ENCODE results near the gene RASGEF1B.

The RASGEF1B gene

GRCh38 chr4:81509822-81510221, 38.1 kb upstream of the RASGEF1B start:
- 84% methylated on average over 4 of the region's 7 CpGs for WGBS
- H3K4me3 ChIP-seq (ENCODE audit: insufficient read depth in 1 of 2, low read depth in 1 of 2, low read length in 2 of 2) = no peak overlapping the region

GRCh38 chr4:81509191-81509590, 37.5 kb upstream of the RASGEF1B start:
- H2BK5ac ChIP-seq (ENCODE audit: low read depth, low read length, poor library complexity, severe bottlenecking) = no peak overlapping the region
- no peak overlapping the region for H2BK120ac ChIP-seq (ENCODE audit: low read depth, low read length)
- H2BK12ac ChIP-seq (ENCODE audit: low read length in 2 of 2) = no peak overlapping the region
- no peak overlapping the region for H4K91ac ChIP-seq (ENCODE audit: low read length)
- H3K18ac ChIP-seq (ENCODE audit: low read depth in 1 of 2, low read length in 2 of 2) = no peak overlapping the region
- H3K4ac ChIP-seq (ENCODE audit: low read depth in 1 of 2, low read length in 2 of 2) = no peak overlapping the region
- H3K4me1 ChIP-seq (ENCODE audit: control insufficient read depth, insufficient read depth, low read depth, low read length) = no peaks in the 10 kb centered on the region
- H3K27ac ChIP-seq (ENCODE audit: low read length, poor library complexity, severe bottlenecking) = no peak overlapping the region
- H4K8ac ChIP-seq (ENCODE audit: low read length) = no peak overlapping the region
- no peak overlapping the region for H2BK15ac ChIP-seq (ENCODE audit: low read depth, poor library complexity, severe bottlenecking)
- H3K36me3 ChIP-seq (ENCODE audit: control insufficient read depth in 1 of 2, insufficient read depth in 2 of 2, low read depth in 1 of 2, low read length in 2 of 2) = no peaks in the 10 kb centered on the region
- DNase-seq = no peak
- 100% methylated on average over 2 of the region's 3 CpGs for WGBS
- no peak overlapping the region for H2AFZ ChIP-seq (ENCODE audit: low read depth, low read length)
- H3K27me3 ChIP-seq (ENCODE audit: control insufficient read depth in 1 of 2, insufficient read depth in 1 of 2, low read length in 2 of 2) = no peaks in the 10 kb centered on the region
- no peak overlapping the region for H3K14ac ChIP-seq (ENCODE audit: low read length in 2 of 2)
- H3K9me3 ChIP-seq (ENCODE audit: control insufficient read depth, low read length) = no peaks in the 10 kb centered on the region
- H3K23ac ChIP-seq (ENCODE audit: low read length in 2 of 2) = no peak overlapping the region
- H2AK5ac ChIP-seq (ENCODE audit: low read length, severe bottlenecking) = no peak overlapping the region
- H3K4me2 ChIP-seq (ENCODE audit: low read length, poor library complexity, severe bottlenecking) = no peak overlapping the region
- H3K4me3 ChIP-seq (ENCODE audit: insufficient read depth in 1 of 2, low read depth in 1 of 2, low read length in 2 of 2) = no peak overlapping the region
- no peak overlapping the region for H3K9ac ChIP-seq (ENCODE audit: low read length)
- H3K79me1 ChIP-seq (replicated peaks; ENCODE audit: low read length, poor library complexity, severe bottlenecking) = no peaks in the 10 kb centered on the region

More at GRCh38 chr4:81509822-81510221, 38.1 kb upstream of the RASGEF1B start:
- Histone ChIP-seq H3K9ac (ENCODE audit: low read length) (no peak overlapping the region), H4K91ac (ENCODE audit: low read length) (no peak overlapping the region), H2AFZ (ENCODE audit: low read depth, low read length) (no peak overlapping the region), H3K4me2 (ENCODE audit: low read length, poor library complexity, severe bottlenecking) (no peak overlapping the region), H3K18ac (ENCODE audit: low read depth in 1 of 2, low read length in 2 of 2) (no peak overlapping the region), H2BK15ac (ENCODE audit: low read depth, poor library complexity, severe bottlenecking) (no peak overlapping the region), H2BK12ac (ENCODE audit: low read length in 2 of 2) (no peak overlapping the region), H3K9me3 (ENCODE audit: control insufficient read depth, low read length) (no peaks in the 10 kb centered on the region), H3K14ac (ENCODE audit: low read length in 2 of 2) (no peak overlapping the region), H3K4ac (ENCODE audit: low read depth in 1 of 2, low read length in 2 of 2) (no peak overlapping the region), H4K8ac (ENCODE audit: low read length) (no peak overlapping the region), H3K79me1 (replicated peaks; ENCODE audit: low read length, poor library complexity, severe bottlenecking) (no peaks in the 10 kb centered on the region), H2BK5ac (ENCODE audit: low read depth, low read length, poor library complexity, severe bottlenecking) (no peak overlapping the region), H3K4me1 (ENCODE audit: control insufficient read depth, insufficient read depth, low read depth, low read length) (no peaks in the 10 kb centered on the region), H3K36me3 (ENCODE audit: control insufficient read depth in 1 of 2, insufficient read depth in 2 of 2, low read depth in 1 of 2, low read length in 2 of 2) (no peaks in the 10 kb centered on the region), H3K27me3 (ENCODE audit: control insufficient read depth in 1 of 2, insufficient read depth in 1 of 2, low read length in 2 of 2) (no peaks in the 10 kb centered on the region), H2BK120ac (ENCODE audit: low read depth, low read length) (no peak overlapping the region), H3K27ac (ENCODE audit: low read length, poor library complexity, severe bottlenecking) (no peak overlapping the region), H3K23ac (ENCODE audit: low read length in 2 of 2) (no peak overlapping the region), H2AK5ac (ENCODE audit: low read length, severe bottlenecking) (no peak overlapping the region)
- no peak for DNase-seq

- no peak overlapping the region for H3K18ac ChIP-seq (ENCODE audit: low read depth in 1 of 2, low read length in 2 of 2)
- H2AFZ ChIP-seq (ENCODE audit: low read depth, low read length) = no peak overlapping the region
- H2BK120ac ChIP-seq (ENCODE audit: low read depth, low read length) = no peak overlapping the region
- no peak overlapping the region for H3K9ac ChIP-seq (ENCODE audit: low read length)
- H3K4me1 ChIP-seq (ENCODE audit: control insufficient read depth, insufficient read depth, low read depth, low read length) = no peaks in the 10 kb centered on the region
- H3K27ac ChIP-seq (ENCODE audit: low read length, poor library complexity, severe bottlenecking) = no peak overlapping the region
- no peak overlapping the region for H4K8ac ChIP-seq (ENCODE audit: low read length)
- H3K14ac ChIP-seq (ENCODE audit: low read length in 2 of 2) = no peak overlapping the region
- no peak overlapping the region for H3K4ac ChIP-seq (ENCODE audit: low read depth in 1 of 2, low read length in 2 of 2)
- no peak overlapping the region for H4K91ac ChIP-seq (ENCODE audit: low read length)
- no peak overlapping the region for H2BK5ac ChIP-seq (ENCODE audit: low read depth, low read length, poor library complexity, severe bottlenecking)
- H2BK12ac ChIP-seq (ENCODE audit: low read length in 2 of 2) = no peak overlapping the region
- no peaks in the 10 kb centered on the region for H3K79me1 ChIP-seq (replicated peaks; ENCODE audit: low read length, poor library complexity, severe bottlenecking)
- no peaks in the 10 kb centered on the region for H3K9me3 ChIP-seq (ENCODE audit: control insufficient read depth, low read length)
- H2BK15ac ChIP-seq (ENCODE audit: low read depth, poor library complexity, severe bottlenecking) = no peak overlapping the region
- 100% methylated on average over 1 of the region's 2 CpGs for WGBS
- H3K23ac ChIP-seq (ENCODE audit: low read length in 2 of 2) = no peak overlapping the region
- no peaks in the 10 kb centered on the region for H3K27me3 ChIP-seq (ENCODE audit: control insufficient read depth in 1 of 2, insufficient read depth in 1 of 2, low read length in 2 of 2)
- no peak for DNase-seq
- no peak overlapping the region for H3K4me3 ChIP-seq (ENCODE audit: insufficient read depth in 1 of 2, low read depth in 1 of 2, low read length in 2 of 2)
- no peaks in the 10 kb centered on the region for H3K36me3 ChIP-seq (ENCODE audit: control insufficient read depth in 1 of 2, insufficient read depth in 2 of 2, low read depth in 1 of 2, low read length in 2 of 2)
- no peak overlapping the region for H2AK5ac ChIP-seq (ENCODE audit: low read length, severe bottlenecking)
- H3K4me2 ChIP-seq (ENCODE audit: low read length, poor library complexity, severe bottlenecking) = no peak overlapping the region
Measured at GRCh38 chr4:81508411-81509185, 36.9 kb upstream of the RASGEF1B start.

GRCh38 chr4:81507530-81507929, 35.8 kb upstream of the RASGEF1B start:
- Histone ChIP-seq H4K8ac (ENCODE audit: low read length) (no peak overlapping the region), H3K14ac (ENCODE audit: low read length in 2 of 2) (no peak overlapping the region), H3K9me3 (ENCODE audit: control insufficient read depth, low read length) (no peaks in the 10 kb centered on the region), H3K27ac (ENCODE audit: low read length, poor library complexity, severe bottlenecking) (no peak overlapping the region), H2BK15ac (ENCODE audit: low read depth, poor library complexity, severe bottlenecking) (no peak overlapping the region), H3K9ac (ENCODE audit: low read length) (no peak overlapping the region), H2BK120ac (ENCODE audit: low read depth, low read length) (no peak overlapping the region), H2BK12ac (ENCODE audit: low read length in 2 of 2) (no peak overlapping the region), H3K4ac (ENCODE audit: low read depth in 1 of 2, low read length in 2 of 2) (no peak overlapping the region), H3K27me3 (ENCODE audit: control insufficient read depth in 1 of 2, insufficient read depth in 1 of 2, low read length in 2 of 2) (peaks cover 0 to under 1% of the 10 kb centered on the region in 2 experiments), H2BK5ac (ENCODE audit: low read depth, low read length, poor library complexity, severe bottlenecking) (no peak overlapping the region), H4K91ac (ENCODE audit: low read length) (no peak overlapping the region), H3K23ac (ENCODE audit: low read length in 2 of 2) (no peak overlapping the region), H3K36me3 (ENCODE audit: control insufficient read depth in 1 of 2, insufficient read depth in 2 of 2, low read depth in 1 of 2, low read length in 2 of 2) (no peaks in the 10 kb centered on the region), H2AFZ (ENCODE audit: low read depth, low read length) (no peak overlapping the region), H3K4me3 (ENCODE audit: insufficient read depth in 1 of 2, low read depth in 1 of 2, low read length in 2 of 2) (no peak overlapping the region), H3K4me2 (ENCODE audit: low read length, poor library complexity, severe bottlenecking) (no peak overlapping the region), H3K79me1 (replicated peaks; ENCODE audit: low read length, poor library complexity, severe bottlenecking) (no peaks in the 10 kb centered on the region), H3K18ac (ENCODE audit: low read depth in 1 of 2, low read length in 2 of 2) (no peak overlapping the region), H3K4me1 (ENCODE audit: control insufficient read depth, insufficient read depth, low read depth, low read length) (no peaks in the 10 kb centered on the region), H2AK5ac (ENCODE audit: low read length, severe bottlenecking) (no peak overlapping the region)
- DNase-seq = no peak
- 62% methylated on average over 1 of the region's 1 CpG for WGBS
